Measurements from ENCODE around the gene BICC1. TPM values are rescaled to one million over a fixed set of nuclear protein-coding genes. Genes with fewer than 3 reads are reported as not detected.

Gene BICC1
- total RNA-seq, result not detected

GRCh38 chr10:58512491-58513187, at the start of gene BICC1:
Gene BICC1 (plus strand): TSS chr10:58512872. CDS start chr10:58513144, 272 bp downstream.
- DNase-seq, result no peak

GRCh38 chr10:58464956-58465355, 47.7 kb upstream of the BICC1 start:
- DNase-seq, result no peak

- no peak for DNase-seq
Measured at GRCh38 chr10:58465629-58466028, 47.0 kb upstream of the BICC1 start.

GRCh38 chr10:58467931-58468635, 44.6 kb upstream of the BICC1 start:
- DNase-seq, result no peak

- DNase-seq, result no peak
Measured at GRCh38 chr10:58473976-58474375, 38.7 kb upstream of the BICC1 start.

GRCh38 chr10:58475322-58476277, 37.1 kb upstream of the BICC1 start:
- DNase-seq, result no peak

GRCh38 chr10:58477122-58477521, 35.5 kb upstream of the BICC1 start:
- DNase-seq, result no peak

- DNase-seq, result no peak
Measured at GRCh38 chr10:58477902-58478301, 34.8 kb upstream of the BICC1 start.

GRCh38 chr10:58479045-58479444, 33.6 kb upstream of the BICC1 start:
- no peak for DNase-seq

GRCh38 chr10:58480321-58480720, 32.4 kb upstream of the BICC1 start:
- DNase-seq, result no peak

- DNase-seq, result no peak
Measured at GRCh38 chr10:58481569-58482109, 31.0 kb upstream of the BICC1 start.

GRCh38 chr10:58486821-58487220, 25.9 kb upstream of the BICC1 start:
- DNase-seq, result no peak

- no peak for DNase-seq
Measured at GRCh38 chr10:58488921-58489320, 23.8 kb upstream of the BICC1 start.

GRCh38 chr10:58502956-58503355, 9.7 kb upstream of the BICC1 start:
- no peak for DNase-seq

GRCh38 chr10:58508316-58508715, 4.4 kb upstream of the BICC1 start:
- no peak for DNase-seq

- no peak for DNase-seq
Measured at GRCh38 chr10:58511765-58512490, 744 bp upstream of the BICC1 start.

- DNase-seq, result no peak
Measured at GRCh38 chr10:58513188-58514110, 777 bp downstream of the BICC1 start.

GRCh38 chr10:58514111-58514770, 1.6 kb downstream of the BICC1 start:
- DNase-seq, result no peak

- no peak for DNase-seq
Measured at GRCh38 chr10:58515291-58515941, 2.7 kb downstream of the BICC1 start.

- DNase-seq, result no peak
Measured at GRCh38 chr10:58516119-58516518, 3.4 kb downstream of the BICC1 start.
